WTC11 (cell line): ENCODE results near the gene NEO1. TPM values are rescaled to one million over a fixed set of nuclear protein-coding genes. Genes with fewer than 3 reads are reported as not detected.

Source experiments
- ATAC-seq: fragments of 200-7000 bp; cut with Tn5 transposase; 2 replicates; pipeline ENCODE4 v1.10.0; 2021; ENCODE audit warnings: mild to moderate bottlenecking, moderate library complexity
- CTCF ChIA-PET: fragments of 300-600 bp; sonication (Branson Sonifier 250); formaldehyde crosslinking; loops from one replicate; lab custom pipeline; 2021; ENCODE audit warnings: antibody characterized with exemption; lab: Charles Lee
- POLR2A ChIA-PET: fragments of 350-600 bp; sonication (Branson Sonifier 250); formaldehyde crosslinking; loops from one replicate; lab custom pipeline; 2021; ENCODE audit warnings: antibody characterized with exemption; lab: Charles Lee
- DNase-seq: peaks from one replicate; pipeline ENCODE4 v3.0.0; 2021; ENCODE audit warnings: low spot score
- H3K27ac Mint-ChIP-seq: 2 replicates; pipeline ENCODE4 v1.8.0; 2021; ENCODE audit warnings: mixed read lengths
- H3K27me3 Mint-ChIP-seq: 2 replicates; pipeline ENCODE4 v1.8.0; 2021; ENCODE audit warnings: low read depth, mild to moderate bottlenecking, moderate library complexity, mixed read lengths
- H3K36me3 Mint-ChIP-seq: 2 replicates; pipeline ENCODE4 v1.8.0; 2021; ENCODE audit warnings: mixed read lengths
- H3K4me1 Mint-ChIP-seq: 2 replicates; pipeline ENCODE4 v1.8.0; 2022; ENCODE audit warnings: mixed read lengths
- H3K4me3 Mint-ChIP-seq: 2 replicates; pipeline ENCODE4 v1.8.0; 2021; ENCODE audit warnings: mild to moderate bottlenecking, moderate library complexity, mixed read lengths
- H3K9me3 Mint-ChIP-seq: 2 replicates; pipeline ENCODE4 v1.8.0; 2021; ENCODE audit warnings: mixed read lengths
- ATF6 ChIP-seq: sonication (generic); formaldehyde crosslinking; IDR thresholded peaks from 2 replicates; pipeline ENCODE4 v1.8.1; 2023; ENCODE audit warnings: mild to moderate bottlenecking, missing genetic modification reagents
- CBFB ChIP-seq: sonication (generic); formaldehyde crosslinking; IDR thresholded peaks from 2 replicates; pipeline ENCODE4 v1.8.1; 2022; ENCODE audit warnings: mild to moderate bottlenecking, low read depth, missing genetic modification reagents
- CREB1 ChIP-seq: sonication (generic); formaldehyde crosslinking; IDR thresholded peaks from 2 replicates; pipeline ENCODE4 v1.8.0; 2023; ENCODE audit warnings: mild to moderate bottlenecking, missing genetic modification reagents
- EMX1 ChIP-seq: fragments of 250-450 bp; sonication (Bioruptor Pico); IDR thresholded peaks from 2 replicates; pipeline ENCODE4 v1.8.0; 2021; ENCODE audit warnings: mild to moderate bottlenecking
- IRF2 ChIP-seq: sonication (generic); formaldehyde crosslinking; IDR thresholded peaks from 2 replicates; pipeline ENCODE4 v1.8.0; 2022; ENCODE audit warnings: low read depth, missing genetic modification reagents, borderline replicate concordance
- JAZF1 ChIP-seq: fragments of 250-450 bp; sonication (Bioruptor Pico); IDR thresholded peaks from 2 replicates; pipeline ENCODE4 v1.9.0; 2021; ENCODE audit warnings: moderate library complexity, mild to moderate bottlenecking, inconsistent platforms
- NR3C1 ChIP-seq: sonication (generic); formaldehyde crosslinking; conservative IDR thresholded peaks from 2 replicates; pipeline ENCODE4 v1.8.1; 2023; ENCODE audit warnings: low read depth, mild to moderate bottlenecking, missing genetic modification reagents
- PREB ChIP-seq: sonication (generic); formaldehyde crosslinking; IDR thresholded peaks from 2 replicates; pipeline ENCODE4 v1.8.1; 2022; ENCODE audit warnings: mild to moderate bottlenecking, missing genetic modification reagents, moderate library complexity, borderline replicate concordance
- RELA ChIP-seq: sonication (generic); formaldehyde crosslinking; IDR thresholded peaks from 2 replicates; pipeline ENCODE4 v1.8.1; 2022; ENCODE audit warnings: missing genetic modification reagents, mild to moderate bottlenecking, borderline replicate concordance
- SOX15 ChIP-seq: fragments of 250-450 bp; sonication (Bioruptor Pico); IDR thresholded peaks from 2 replicates; pipeline ENCODE4 v1.9.0; 2021; ENCODE audit warnings: mild to moderate bottlenecking
- SP1 ChIP-seq: sonication (generic); formaldehyde crosslinking; conservative IDR thresholded peaks from 2 replicates; pipeline ENCODE4 v1.8.1; 2022; ENCODE audit warnings: missing genetic modification reagents
- STAT6 ChIP-seq: sonication (generic); formaldehyde crosslinking; conservative IDR thresholded peaks from 2 replicates; pipeline ENCODE4 v1.8.1; 2023; ENCODE audit warnings: mild to moderate bottlenecking, low read depth, missing genetic modification reagents, moderate library complexity
- ZBTB21 ChIP-seq: sonication (generic); formaldehyde crosslinking; IDR thresholded peaks from 2 replicates; pipeline ENCODE4 v1.8.1; 2023; ENCODE audit warnings: mild to moderate bottlenecking, missing genetic modification reagents, borderline replicate concordance
- ZNF263 ChIP-seq: sonication (generic); formaldehyde crosslinking; IDR thresholded peaks from 2 replicates; pipeline ENCODE4 v1.8.1; 2022; ENCODE audit warnings: low read depth, mild to moderate bottlenecking, moderate library complexity, missing genetic modification reagents
- ZNF532 ChIP-seq: fragments of 250-450 bp; sonication (Bioruptor Pico); IDR thresholded peaks from 2 replicates; pipeline ENCODE4 v1.9.0; 2021; ENCODE audit warnings: mild to moderate bottlenecking, borderline replicate concordance
- total RNA-seq: library from RNA; stranded (reverse); gene quantifications from 3 replicates; pipeline ENCODE4 v1.2.3, GENCODE V29; 2021

Gene NEO1
- total RNA-seq, 1 experiment from 2014 or later = 37.1 TPM

GRCh38 chr15:73024168-73024567 is 28.1 kb upstream of the NEO1 start (continued):
- TF ChIP-seq ZNF532 (CRISPR knock-in tag) = no peak

GRCh38 chr15:73026511-73027054 is 25.7 kb upstream of the NEO1 start:
- DNase-seq (no peak), ATAC-seq (peak; percentile 51; the same call in 1 of the 2 replicates)
- Mint-ChIP-seq H3K4me3 (no peak overlapping the region), H3K36me3 (no peaks in the 10 kb centered on the region), H3K9me3 (no peaks in the 10 kb centered on the region), H3K4me1 (peaks cover 26% of the 10 kb centered on the region), H3K27ac (no peak overlapping the region), H3K27me3 (no peaks in the 10 kb centered on the region; the same call in 1 of the 2 replicates)
- TF ChIP-seq SOX15 (CRISPR knock-in tag) (no peak), CREB1 (no peak)
- ChIA-PET CTCF (no interaction called here), POLR2A (interaction anchor here (0.6 kb wide), 1 partner anchor 674 kb away, joined by 3 read pairs; no protein-coding TSS in a partner anchor)

- no peak overlapping the region for H3K4me3 Mint-ChIP-seq
- no peak for TF ChIP-seq EMX1
- TF ChIP-seq ATF6 = no peak
- TF ChIP-seq IRF2 (CRISPR knock-in tag) = no peak
- TF ChIP-seq STAT6 (CRISPR knock-in tag) = no peak
- TF ChIP-seq JAZF1 (CRISPR knock-in tag) = no peak
- TF ChIP-seq CBFB (CRISPR knock-in tag) = no peak
- no peak for TF ChIP-seq PREB
- TF ChIP-seq ZNF263 (CRISPR knock-in tag) = no peak
- TF ChIP-seq NR3C1 = no peak
- no peak for TF ChIP-seq SP1 (CRISPR knock-in tag)
- TF ChIP-seq RELA (CRISPR knock-in tag) = no peak
- no peak for TF ChIP-seq ZBTB21 (CRISPR knock-in tag)
- no peaks in the 10 kb centered on the region for H3K27me3 Mint-ChIP-seq
- ChIA-PET CTCF (interaction anchor here (1.1 kb wide), 1 partner anchor 192 kb away, joined by 3 read pairs; no protein-coding TSS in a partner anchor), POLR2A (no interaction called here)
- no peak overlapping the region for H3K27ac Mint-ChIP-seq
- no peak for ATAC-seq
- H3K4me1 Mint-ChIP-seq = peaks cover 12% of the 10 kb centered on the region
- H3K36me3 Mint-ChIP-seq = no peaks in the 10 kb centered on the region
- no peak for DNase-seq
- 0 out of 2 replicates have a peak, but pooled peaks cover 4% of the 10 kb centered on the region for H3K9me3 Mint-ChIP-seq
These were observed 24.2 kb upstream of the NEO1 start for GRCh38 chr15:73028031-73028430.
